Ascending aorta (tissue), 2 donors: ENCODE data around the gene UXT. TPM values are rescaled to one million over a fixed set of nuclear protein-coding genes. Genes with fewer than 3 reads are reported as not detected.
"Not testable (repeated sequence)": the region's sequence is repeated elsewhere in the genome, so short reads cannot be mapped to it uniquely, and the experiment has no call there.

Source experiments
- DNase-seq, 2 donors: peaks; one replicate each; pipeline ENCODE4 v3.0.0-alpha.2; 2019; ENCODE audit warnings: low spot score in 2 of 2
- H3K27ac ChIP-seq, 2 donors: fragments of 200-600 bp; sonication (generic); one replicate each; pipeline ENCODE4 v1.5.1; 2016 to 2017; ENCODE audit warnings: mild to moderate bottlenecking in 1 of 2
- H3K27me3 ChIP-seq: fragments of 200-600 bp; sonication (generic); one replicate; pipeline ENCODE4 v1.5.1; 2017
- H3K36me3 ChIP-seq, 2 donors: fragments of 200-600 bp; sonication (generic); one replicate each; pipeline ENCODE4 v1.5.1; 2016
- H3K4me1 ChIP-seq, 2 donors: fragments of 200-600 bp; sonication (generic); one replicate each; pipeline ENCODE4 v1.5.1; 2016 to 2017; ENCODE audit warnings: mild to moderate bottlenecking in 1 of 2
- H3K4me3 ChIP-seq, 2 donors: fragments of 200-600 bp; sonication (generic); one replicate each; pipeline ENCODE4 v1.5.1; 2016 to 2017; ENCODE audit warnings: mild to moderate bottlenecking in 1 of 2
- H3K9me3 ChIP-seq, 2 donors: fragments of 200-600 bp; sonication (generic); one replicate each; pipeline ENCODE4 v1.5.1; 2016
- CTCF ChIP-seq, 3 experiments: fragments of 200-600 bp in 2 of 3; fragments of 450-650 bp in 1 of 3; sonication (generic) in 2 of 3; IDR thresholded peaks; one replicate each; pipeline ENCODE4 v1.5.1; 2016 to 2019; ENCODE audit warnings: antibody characterized with exemption in 3 of 3, mild to moderate bottlenecking in 1 of 3, moderate library complexity in 1 of 3
- intact Hi-C: fragments of 100-400 bp; cut with DNase I; formaldehyde crosslinking; loops from one replicate; pipeline ENCODE4 v1.15.1; 2023
- total RNA-seq: library from RNA; depleted of rRNA; stranded (reverse); fragments of >200 nt; gene quantifications from one replicate; pipeline ENCODE4 v1.1.0, GENCODE V29; 2016

The UXT gene
- total RNA-seq, 1 donor from 2014 or later = 63.6 TPM

DNA sequence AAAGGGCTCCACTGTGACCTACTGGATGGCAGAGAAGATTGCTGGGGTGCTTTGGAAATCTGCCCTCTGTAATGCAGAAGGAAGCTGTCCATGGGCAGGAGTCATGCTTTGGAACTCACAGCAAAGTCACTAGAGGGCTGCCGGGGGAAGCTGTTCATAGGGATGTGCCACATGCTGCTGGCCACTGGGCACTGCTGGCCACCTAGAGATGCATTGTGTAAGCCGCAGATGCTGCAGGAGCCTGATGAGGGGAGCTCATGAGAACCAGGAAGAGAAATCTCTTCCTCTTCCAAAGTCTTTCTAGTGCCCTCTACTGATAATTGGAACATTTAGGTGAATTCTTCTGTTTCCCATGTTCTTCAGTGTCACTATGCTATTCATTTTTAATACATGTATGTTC, 31.2 kb upstream of the UXT start:
- no peaks in the 10 kb centered on the region for H3K4me1 ChIP-seq
- intact Hi-C loops = no loop called here
- H3K27me3 ChIP-seq = no peaks in the 10 kb centered on the region
- no peak overlapping the region for H3K4me3 ChIP-seq
- no peaks in the 10 kb centered on the region for H3K36me3 ChIP-seq
- no peaks in the 10 kb centered on the region for H3K9me3 ChIP-seq
- DNase-seq = no peak
- no peak for TF ChIP-seq CTCF (IDR thresholded peaks at IDR 0.05)
- no peak overlapping the region for H3K27ac ChIP-seq

DNA sequence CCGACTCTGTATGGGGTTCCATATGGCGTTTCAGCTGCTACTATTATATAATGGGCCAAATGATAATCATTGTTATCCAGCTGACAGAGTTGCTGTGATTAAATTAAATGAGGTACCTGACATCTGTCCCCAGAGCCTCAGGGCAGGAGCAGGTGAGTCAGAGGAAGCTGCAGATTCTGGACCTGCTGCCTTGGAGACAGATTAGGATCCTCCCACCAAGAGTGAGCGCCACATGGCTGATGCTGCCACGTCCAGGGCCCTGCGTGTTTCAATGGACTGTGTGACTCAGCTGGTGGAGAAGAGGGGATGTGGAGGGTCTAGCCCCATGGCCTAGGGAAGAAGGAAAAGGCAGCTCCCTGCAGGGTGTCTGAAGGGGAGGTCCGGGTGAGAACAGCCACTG, 28.3 kb upstream of the UXT start:
- TF ChIP-seq CTCF (IDR thresholded peaks at IDR 0.05) = no peak

DNA sequence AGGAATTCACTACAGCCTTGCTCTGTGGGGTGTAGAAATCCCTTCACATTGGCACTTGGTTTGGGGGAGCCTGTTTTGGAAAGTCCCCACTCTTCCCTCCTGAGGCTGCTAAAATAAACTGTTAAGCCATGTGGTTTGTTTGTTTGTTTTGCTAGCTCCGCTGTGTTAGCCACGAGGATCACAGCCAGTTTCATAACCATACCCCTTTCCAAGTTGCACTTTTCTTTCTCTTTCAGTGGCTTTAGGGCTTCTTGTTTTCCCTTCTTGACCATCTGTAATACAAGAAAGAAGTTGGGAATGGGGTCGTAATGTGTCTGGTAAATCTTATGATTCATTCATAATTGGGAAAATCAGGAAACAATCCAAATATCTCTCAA, 24.8 kb upstream of the UXT start:
- DNase-seq = no peak
- no peaks in the 10 kb centered on the region for H3K9me3 ChIP-seq
- no peak overlapping the region for H3K4me3 ChIP-seq
- intact Hi-C loops = no loop called here
- TF ChIP-seq CTCF (IDR thresholded peaks at IDR 0.05) = no peak
- no peaks in the 10 kb centered on the region for H3K27me3 ChIP-seq
- H3K36me3 ChIP-seq = no peaks in the 10 kb centered on the region
- no peak overlapping the region for H3K27ac ChIP-seq
- no peaks in the 10 kb centered on the region for H3K4me1 ChIP-seq

More for the DNA sequence above, 28.3 kb upstream of the UXT start:
- Histone ChIP-seq H3K27ac (no peak overlapping the region), H3K36me3 (no peaks in the 10 kb centered on the region), H3K4me1 (no peaks in the 10 kb centered on the region), H3K27me3 (no peaks in the 10 kb centered on the region), H3K9me3 (no peaks in the 10 kb centered on the region), H3K4me3 (no peak overlapping the region)
- no peak for DNase-seq
- intact Hi-C loops = no loop called here

DNA sequence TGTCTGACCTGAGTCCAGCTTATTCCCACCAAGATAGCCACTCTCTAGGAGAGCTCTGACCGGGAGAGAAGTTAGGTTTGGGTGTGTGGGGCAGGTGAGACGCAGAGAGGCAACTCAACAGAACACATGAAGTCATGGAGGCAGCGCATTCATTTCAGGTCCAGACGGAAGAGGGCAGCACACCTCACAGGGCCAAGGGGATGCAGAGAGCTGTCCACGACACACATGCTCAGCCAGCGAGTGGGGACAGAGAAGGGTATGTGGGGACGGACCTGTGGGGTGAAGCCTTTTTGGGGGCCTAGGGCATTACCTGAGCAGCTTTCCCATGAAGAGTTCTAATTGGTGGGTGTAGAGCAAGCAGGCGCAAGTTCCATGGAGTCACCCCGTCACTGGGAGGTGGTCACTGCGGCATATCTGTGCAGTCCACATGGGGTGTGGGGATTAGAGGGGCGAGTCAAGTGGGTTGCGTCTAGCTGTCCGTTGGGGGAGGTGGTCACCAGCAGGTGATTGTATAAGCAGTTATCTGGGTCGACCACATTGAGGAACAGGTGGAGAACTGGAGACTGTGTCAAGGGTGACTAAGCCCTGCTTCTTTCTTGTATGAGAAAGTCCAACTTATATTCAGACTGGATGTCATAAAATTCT, 24.3 kb upstream of the UXT start:
- Histone ChIP-seq H3K9me3 (no peaks in the 10 kb centered on the region), H3K27ac (no peak overlapping the region), H3K4me3 (no peak overlapping the region), H3K36me3 (no peaks in the 10 kb centered on the region), H3K4me1 (no peaks in the 10 kb centered on the region), H3K27me3 (no peaks in the 10 kb centered on the region)
- DNase-seq = no peak
- no peak for TF ChIP-seq CTCF (IDR thresholded peaks at IDR 0.05)
- intact Hi-C loops = no loop called here

DNA sequence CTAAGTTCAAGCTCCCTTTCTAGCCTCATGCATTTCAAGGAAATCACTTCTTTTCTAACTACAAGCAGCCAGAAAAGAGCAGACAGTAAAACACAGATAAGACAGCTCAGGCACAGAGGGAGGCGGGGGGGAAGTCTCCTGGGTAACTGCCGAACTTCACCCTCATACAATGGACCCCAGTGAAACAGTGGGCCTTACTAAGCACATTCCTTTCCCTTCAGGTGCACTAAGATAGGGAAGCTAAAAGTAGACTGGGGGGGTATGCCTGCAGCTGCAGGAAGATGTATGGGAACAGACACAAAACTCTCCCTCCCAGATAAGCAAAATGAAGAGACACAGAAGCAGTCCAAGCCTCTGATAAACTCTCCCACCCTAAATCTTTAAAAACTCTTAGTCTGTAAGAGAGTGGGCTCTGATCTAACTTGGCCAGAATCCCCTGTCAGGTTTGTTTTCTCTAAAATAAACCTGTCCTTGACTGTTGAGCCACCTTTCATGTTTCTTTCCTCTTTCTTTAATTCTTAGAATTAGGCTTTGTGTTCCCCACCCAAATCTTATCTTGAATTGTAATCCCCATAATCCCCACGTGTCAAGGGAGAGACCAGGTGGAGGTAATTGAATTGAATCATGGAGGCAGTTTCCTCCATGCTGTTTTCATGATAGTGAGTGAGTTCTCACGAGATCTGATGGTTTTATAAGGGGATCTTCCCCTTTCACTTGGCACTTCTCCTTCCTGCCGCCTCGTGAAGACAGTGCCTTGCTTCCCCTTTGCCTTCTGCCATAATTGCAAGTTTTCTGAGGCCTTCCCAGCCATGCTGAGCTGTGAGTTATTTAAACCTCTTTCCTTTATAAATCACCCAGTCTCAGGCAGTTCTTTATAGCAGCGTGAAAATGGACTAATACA, 17.2 kb upstream of the UXT start:
- H3K36me3 ChIP-seq, H3K27me3 ChIP-seq, H3K9me3 ChIP-seq, intact Hi-C loops, H3K27ac ChIP-seq, DNase-seq, H3K4me3 ChIP-seq, H3K4me1 ChIP-seq: not testable (repeated sequence)

- no peaks in the 10 kb centered on the region for H3K4me1 ChIP-seq
- TF ChIP-seq CTCF (IDR thresholded peaks at IDR 0.05) = no peak
- no peak overlapping the region for H3K27ac ChIP-seq
- no peaks in the 10 kb centered on the region for H3K36me3 ChIP-seq
- DNase-seq = no peak
- H3K4me3 ChIP-seq = no peak overlapping the region
- intact Hi-C loops = no loop called here
- H3K27me3 ChIP-seq = no peaks in the 10 kb centered on the region
- H3K9me3 ChIP-seq = peaks cover 0 to 8% of the 10 kb centered on the region in 2 donors
These were observed 15.8 kb upstream of the UXT start for GRCh38 chrX:47674776-47675175.

- H3K4me1 ChIP-seq, intact Hi-C loops, H3K36me3 ChIP-seq, H3K9me3 ChIP-seq, H3K4me3 ChIP-seq, H3K27ac ChIP-seq, H3K27me3 ChIP-seq, DNase-seq: not testable (repeated sequence)
These were observed 6.8 kb upstream of the UXT start for GRCh38 chrX:47665797-47666196.
